B cell (primary cell): Measurements from ENCODE around the gene VIL1. TPM values are rescaled to one million over a fixed set of nuclear protein-coding genes. Genes with fewer than 3 reads are reported as not detected.

Experiments
- ATAC-seq: fragments of 200-7000 bp; cut with Tn5 transposase; one replicate; pipeline ENCODE4 v1.10.0; 2021; ENCODE audit warnings: low read depth, mild to moderate bottlenecking, moderate number of reproducible peaks, moderate library complexity
- CTCF ChIA-PET: fragments of 350-600 bp; sonication (Branson Sonifier 250); formaldehyde crosslinking; loops from one replicate; lab custom pipeline; 2021; ENCODE audit warnings: antibody characterized with exemption, inconsistent platforms; lab: Charles Lee
- POLR2A ChIA-PET: fragments of 350-600 bp; sonication (Branson Sonifier 250); formaldehyde crosslinking; loops from one replicate; lab custom pipeline; 2021; ENCODE audit warnings: antibody characterized with exemption; lab: Charles Lee
- DNase-seq: peaks from one replicate; pipeline ENCODE4 v3.0.0; 2013
- H2AFZ ChIP-seq: 2 replicates; pipeline ENCODE4 v1.6.1; 2012; ENCODE audit warnings: mild to moderate bottlenecking, low read depth, low read length; ENCODE audit not compliant: insufficient read depth, poor library complexity, severe bottlenecking
- H3K27ac ChIP-seq, 2 donors: 1 replicate in 1 of 2; 2 replicates in 1 of 2; pipeline ENCODE4 v1.5.1; 2012 to 2013; ENCODE audit warnings: low read length in 2 of 2, mild to moderate bottlenecking in 2 of 2, moderate library complexity in 1 of 2
- H3K27me3 ChIP-seq, 4 experiments: fragments of 200-600 bp in 1 of 4; sonication (generic) in 1 of 4; replicated peaks in 1 of 4; 1 replicate in 2 of 4; 2 replicates in 2 of 4; pipeline versions ENCODE4 v1.6.1 to v1.7.0; 2013 to 2016; ENCODE audit warnings: low read length in 3 of 4, mild to moderate bottlenecking in 2 of 4, mixed read lengths in 1 of 4, moderate library complexity in 1 of 4; ENCODE audit not compliant: insufficient read depth in 4 of 4, control insufficient read depth in 3 of 4; ENCODE audit errors: control extremely low read depth in 1 of 4
- H3K36me3 ChIP-seq, 2 experiments: replicated peaks in 1 of 2; 1 replicate in 1 of 2; 2 replicates in 1 of 2; pipeline versions ENCODE4 v1.6.1 to v1.7.1; 2013; ENCODE audit warnings: low read length in 1 of 2; ENCODE audit not compliant: insufficient read depth in 2 of 2, control insufficient read depth in 1 of 2; ENCODE audit errors: control extremely low read depth in 1 of 2, extremely low read depth in 1 of 2
- H3K4me1 ChIP-seq, 2 donors: fragments of 200-600 bp in 1 of 2; sonication (generic) in 1 of 2; 1 replicate in 1 of 2; 2 replicates in 1 of 2; pipeline versions ENCODE4 v1.5.1 to v1.6.1; 2013 to 2017; ENCODE audit warnings: low read length in 2 of 2; ENCODE audit not compliant: control insufficient read depth in 2 of 2, insufficient read depth in 2 of 2
- H3K4me2 ChIP-seq: replicated peaks from 2 replicates; pipeline ENCODE3; 2012; ENCODE audit warnings: mild to moderate bottlenecking, low read depth, low read length; ENCODE audit not compliant: poor library complexity, severe bottlenecking
- H3K4me3 ChIP-seq, 5 experiments: fragments of 200-600 bp in 1 of 5; sonication (generic) in 1 of 5; 1 replicate in 3 of 5; 2 replicates in 2 of 5; pipeline versions ENCODE4 v1.5.1 to v1.7.0; 2011 to 2016; ENCODE audit warnings: low read length in 4 of 5, mild to moderate bottlenecking in 4 of 5, low read depth in 2 of 5, control low read depth in 1 of 5, moderate library complexity in 1 of 5; ENCODE audit not compliant: insufficient read depth in 1 of 5; ENCODE audit errors: control extremely low read depth in 1 of 5, extremely low read depth in 1 of 5
- H3K79me2 ChIP-seq: fragments of 200-600 bp; sonication (generic); one replicate; pipeline ENCODE4 v1.6.0; 2016; ENCODE audit warnings: low read length; ENCODE audit not compliant: control insufficient read depth, insufficient read depth
- H3K9ac ChIP-seq: fragments of 200-600 bp; sonication (generic); 2 replicates; pipeline ENCODE4 v1.6.1; 2017; ENCODE audit warnings: mild to moderate bottlenecking, low read length, moderate library complexity
- H3K9me3 ChIP-seq, 3 donors: one replicate each; pipeline versions ENCODE4 v1.6.1 to v1.7.1; 2013; ENCODE audit warnings: low read length in 2 of 3; ENCODE audit not compliant: control insufficient read depth in 2 of 3, insufficient read depth in 1 of 3; ENCODE audit errors: control extremely low read depth in 1 of 3
- H4K20me1 ChIP-seq: 2 replicates; pipeline ENCODE4 v1.6.0; 2012; ENCODE audit warnings: mild to moderate bottlenecking, low read length; ENCODE audit not compliant: insufficient read depth, control insufficient read depth, poor library complexity, severe bottlenecking
- H3K27ac Mint-ChIP-seq: one replicate; pipeline ENCODE4 v1.8.0; 2021; ENCODE audit warnings: mixed read lengths
- H3K27me3 Mint-ChIP-seq: one replicate; pipeline ENCODE4 v1.8.0; 2021; ENCODE audit warnings: mixed read lengths
- H3K4me1 Mint-ChIP-seq: one replicate; pipeline ENCODE4 v1.8.0; 2021; ENCODE audit warnings: mixed read lengths
- H3K4me3 Mint-ChIP-seq: one replicate; pipeline ENCODE4 v1.8.0; 2021; ENCODE audit warnings: mixed read lengths
- H3K9me3 Mint-ChIP-seq: one replicate; pipeline ENCODE4 v1.8.0; 2022; ENCODE audit warnings: mixed read lengths; ENCODE audit not compliant: insufficient read depth
- CTCF ChIP-seq: fragments of 200-600 bp; IDR thresholded peaks from one replicate; pipeline ENCODE4 v1.8.0; 2022; ENCODE audit warnings: antibody characterized with exemption, mild to moderate bottlenecking
- EZH2 ChIP-seq: IDR thresholded peaks from 2 replicates; pipeline ENCODE4 v1.6.1; 2012; ENCODE audit warnings: borderline replicate concordance, low read depth, mild to moderate bottlenecking, moderate library complexity, low read length; ENCODE audit not compliant: insufficient read depth, poor library complexity, severe bottlenecking
- WGBS: methylation state at CpG from one replicate; pipeline ENCODE4 v1.1.5; 2013; ENCODE audit warnings: missing lambda C conversion rate; ENCODE audit not compliant: insufficient coverage; 5-methylcytosine and 5-hydroxymethylcytosine counted together
- intact Hi-C: fragments of 100-400 bp; cut with micrococcal nuclease; formaldehyde crosslinking; loops from one replicate; pipeline ENCODE4 v1.10.0; 2022
- polyA plus RNA-seq: library from polyadenylated mRNA; depleted of rRNA; stranded (reverse); fragments of >200 nt; gene quantifications from 2 replicates; pipeline ENCODE4 v1.2.3, GENCODE V29; 2012
- total RNA-seq, 2 donors: library from RNA; stranded (reverse); fragments of 120-200 nt in 1 of 2; gene quantifications; 1 replicate in 1 of 2; 2 replicates in 1 of 2; pipeline versions ENCODE4 v1.2.3 to v1.2.4, GENCODE V29; 2013 to 2022

VIL1 gene
- total and polyA plus RNA-seq, 2 donors (not counting 1 experiment from before 2014, with no cell fraction given) = not detected

GRCh38 chr2:218395826-218396687 is 22.9 kb upstream of the VIL1 start:
- Mint-ChIP-seq H3K4me3 (peak overlapping the region; percentile 96), H3K27ac (peak overlapping the region; percentile 99), H3K4me1 (peaks cover 53% of the 10 kb centered on the region), H3K9me3 (no peaks in the 10 kb centered on the region), H3K27me3 (no peaks in the 10 kb centered on the region)
- no peaks in the 10 kb centered on the region for H3K36me3 ChIP-seq
- H3K79me2 ChIP-seq = peaks cover 8% of the 10 kb centered on the region
- no peaks in the 10 kb centered on the region for H3K27me3 ChIP-seq
- intact Hi-C loops = loop anchor here (1.0 to 5.0 kb wide), 13 partner anchors 10 to 991 kb away; partner anchors contain the start of genes AAMP, ARPC2, CATIP and CNOT9
- ChIA-PET POLR2A (interaction anchor here (0.6 to 2.8 kb wide), 9 partner anchors 8 to 275 kb away, joined by 3 to 16 read pairs (median 4); partner anchors contain the start of genes AAMP, PNKD, RNF25 and STK36), CTCF (interaction anchor here (0.6 to 6.8 kb wide), 16 partner anchors 9 to 262 kb away, joined by 3 to 77 read pairs (median 4); partner anchors contain the start of genes AAMP, ARPC2, CATIP and CXCR1)
- DNase-seq (peak; percentile 98), ATAC-seq (peak; percentile 69)
- H2AFZ ChIP-seq = peak overlapping the region; percentile 95
- 3% methylated on average over 41 of the region's 57 CpGs for WGBS
- H3K9ac ChIP-seq = peak overlapping the region; percentile 78
- H3K9me3 ChIP-seq = peaks cover 0 to 19% (median 0%) of the 10 kb centered on the region in 3 donors
- TF ChIP-seq CTCF (peak; percentile 83), EZH2 (no peak)
- peak overlapping the region; percentile 88 to 89 for H3K27ac ChIP-seq
- peaks cover 35 to 61% of the 10 kb centered on the region in 2 donors for H3K4me1 ChIP-seq
- H3K4me2 ChIP-seq = peak overlapping the region; percentile 90
- H3K4me3 ChIP-seq = peak overlapping the region; percentile 75 to 94 (median 89)
- H4K20me1 ChIP-seq = peaks cover 1% of the 10 kb centered on the region
